ENCODE results near the gene PTPA.
A peak's percentile ranks its signal among the peaks of the same experiment; 100 is the strongest.
"Not testable (repeated sequence)": the region's sequence is repeated elsewhere in the genome, so short reads cannot be mapped to it uniquely, and the experiment has no call there.

Gene PTPA

DNA sequence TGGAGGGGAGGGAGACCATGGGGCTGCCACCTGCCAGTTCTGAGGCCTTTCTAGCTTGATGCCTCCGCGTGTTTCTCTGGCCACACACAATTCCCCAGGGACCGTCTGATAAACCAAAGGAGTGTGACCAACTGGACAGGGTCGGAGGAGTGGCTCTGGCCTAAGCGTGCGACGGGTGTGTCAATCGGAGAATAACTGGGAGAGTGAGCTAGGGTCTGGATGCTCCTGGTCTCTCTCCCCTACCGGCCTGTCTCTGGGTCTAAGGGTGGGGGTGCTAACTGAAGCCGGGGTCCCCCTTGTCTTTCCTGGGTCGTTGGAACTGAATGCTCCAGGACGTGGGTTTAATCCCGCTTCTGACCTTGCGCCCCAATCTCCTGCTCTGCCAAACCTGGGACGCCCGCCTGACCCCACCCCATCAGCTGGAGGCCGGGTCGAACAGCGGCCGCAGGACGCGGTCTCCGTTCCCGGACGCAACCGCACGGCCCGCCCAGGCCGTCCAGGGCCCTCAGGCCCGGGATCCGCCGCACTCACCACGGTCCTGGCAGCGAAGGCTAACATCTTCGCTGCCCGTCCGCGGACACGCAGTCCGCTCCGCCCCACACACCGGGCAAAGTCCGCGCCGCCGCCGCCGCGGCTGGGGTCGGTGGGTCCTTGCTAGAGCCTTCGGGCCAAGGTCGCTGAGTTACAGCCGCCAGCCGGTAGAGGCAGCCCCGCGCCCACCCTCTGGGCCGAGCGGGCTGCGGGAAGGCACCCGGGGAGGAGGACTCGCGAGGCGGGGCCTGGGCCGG, 1.1 kb upstream of the PTPA start:
- DNase-seq = no peak

DNA sequence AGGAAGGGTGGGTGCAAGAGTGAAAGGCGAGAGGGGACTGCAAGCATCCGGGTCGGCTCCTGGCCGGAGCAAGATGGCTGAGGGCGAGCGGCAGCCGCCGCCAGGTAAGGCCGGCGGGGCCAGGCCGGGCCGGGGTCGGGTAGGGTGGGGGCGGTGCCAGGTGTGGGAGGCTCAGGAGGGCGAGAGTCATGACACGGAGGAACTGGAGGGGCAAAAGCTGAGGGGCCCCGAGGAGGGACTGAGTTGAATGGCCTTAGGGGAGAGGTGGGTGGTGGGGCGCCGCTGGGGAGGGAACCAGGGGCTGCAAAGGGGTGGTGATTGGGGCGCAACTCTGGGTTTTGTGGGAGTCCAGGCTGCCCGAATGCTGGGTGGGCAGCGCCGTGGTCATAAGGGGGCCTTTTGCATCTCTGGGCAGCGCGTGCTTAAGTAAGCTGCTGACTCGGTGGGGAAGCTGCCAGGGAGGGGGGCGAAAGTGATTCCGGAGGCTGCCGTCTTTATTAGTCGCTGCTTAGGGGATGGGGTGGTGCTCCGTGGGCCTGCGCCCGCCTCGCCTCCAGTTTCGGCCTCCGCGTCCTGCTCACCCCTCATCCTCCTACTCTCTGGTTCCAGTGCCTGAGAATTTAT, 425 bp downstream of the PTPA start:
- DNase-seq = peak in 1 of 2 donors; percentile 23

DNA sequence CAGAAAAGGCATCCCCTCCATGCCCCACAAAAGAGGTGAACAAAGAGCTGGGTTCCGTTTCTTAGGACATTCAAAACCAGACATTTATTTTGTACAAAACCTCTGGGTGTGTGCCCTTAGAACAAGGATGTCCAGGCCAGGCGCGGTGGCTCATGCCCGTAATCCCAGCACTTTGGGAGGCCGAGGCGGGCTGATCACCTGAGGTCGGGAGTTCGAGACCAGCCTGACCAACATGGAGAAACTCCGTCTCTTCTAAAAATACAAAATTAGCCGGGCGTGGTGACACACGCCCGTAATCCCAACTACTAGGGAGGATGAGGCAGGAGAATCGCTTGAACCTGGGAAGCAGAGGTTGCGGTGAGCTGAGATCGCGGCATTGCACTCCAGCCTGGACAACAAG, 1.3 kb downstream of the PTPA start:
- not testable (repeated sequence) for DNase-seq

DNA sequence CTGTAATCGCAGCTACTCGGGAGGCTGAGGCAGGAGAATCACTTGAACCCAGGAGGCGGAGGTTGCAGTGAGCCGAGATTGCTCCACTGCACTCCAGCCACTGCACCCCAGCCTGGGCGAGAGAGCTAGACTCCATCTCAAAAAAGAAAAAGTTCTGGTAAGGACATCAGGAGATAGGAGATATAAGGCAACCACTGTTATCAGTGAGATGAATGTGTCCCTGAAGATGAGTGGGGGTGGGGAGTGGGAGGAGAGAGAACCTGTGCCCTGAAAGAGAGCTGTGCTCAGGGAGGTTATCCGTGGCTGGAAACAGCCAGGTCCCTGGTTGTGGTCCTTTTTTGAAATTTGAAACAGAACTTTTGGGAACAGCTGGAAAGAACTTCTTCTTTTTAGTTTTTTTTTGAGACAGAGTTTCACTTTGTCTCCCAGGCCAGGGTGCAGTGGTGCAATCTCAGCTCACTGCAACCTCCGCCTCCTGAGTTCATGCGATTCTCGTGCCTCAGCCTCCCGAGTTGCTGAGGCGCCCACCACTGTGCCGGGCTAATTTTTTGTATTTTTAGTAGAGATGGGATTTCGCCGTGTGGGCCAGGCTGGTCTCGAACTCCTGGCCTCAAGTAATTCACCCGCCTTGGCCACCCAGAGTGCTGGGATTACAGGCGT, 2.6 kb downstream of the PTPA start:
- no peak for DNase-seq

DNA sequence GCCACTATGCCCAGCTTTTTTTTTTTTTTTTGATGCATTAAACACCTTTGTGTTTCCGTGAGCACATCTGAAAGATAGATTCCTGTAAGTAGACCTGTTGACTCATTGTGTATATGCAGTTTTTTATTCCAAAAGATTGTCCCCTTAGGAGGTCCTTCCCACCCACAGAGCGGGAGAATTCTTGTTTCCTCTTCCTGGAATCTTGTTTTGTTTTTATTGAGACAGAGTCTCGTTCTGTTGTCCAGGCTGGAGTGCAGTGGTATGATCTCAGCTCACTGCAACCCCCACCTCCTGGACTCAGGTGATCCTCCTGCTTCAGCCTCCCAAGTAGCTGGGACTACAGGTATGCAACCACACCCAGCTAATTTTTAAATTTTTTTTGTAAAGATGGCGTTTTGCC, 7.6 kb downstream of the PTPA start:
- no peak for DNase-seq

DNA sequence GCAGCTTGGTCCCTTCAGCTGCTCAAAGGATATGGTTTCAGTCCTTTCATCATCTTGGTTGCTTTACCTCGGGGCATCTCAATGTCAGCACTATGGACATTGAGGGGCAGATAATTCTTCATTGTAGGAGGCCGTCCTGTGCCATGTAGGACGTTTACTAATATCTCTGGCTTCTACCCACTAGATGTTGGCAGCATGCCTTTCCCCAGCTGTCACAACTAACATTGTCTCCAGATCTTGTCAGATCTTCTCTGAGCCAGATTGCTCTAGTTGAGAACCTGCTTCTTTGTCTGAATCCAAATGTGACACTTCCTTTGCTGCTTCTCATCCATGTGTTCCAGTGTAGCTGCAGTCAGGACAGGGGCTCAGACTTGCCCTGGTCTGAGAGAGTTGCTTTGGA, 10.3 kb downstream of the PTPA start:
- no peak for DNase-seq

DNA sequence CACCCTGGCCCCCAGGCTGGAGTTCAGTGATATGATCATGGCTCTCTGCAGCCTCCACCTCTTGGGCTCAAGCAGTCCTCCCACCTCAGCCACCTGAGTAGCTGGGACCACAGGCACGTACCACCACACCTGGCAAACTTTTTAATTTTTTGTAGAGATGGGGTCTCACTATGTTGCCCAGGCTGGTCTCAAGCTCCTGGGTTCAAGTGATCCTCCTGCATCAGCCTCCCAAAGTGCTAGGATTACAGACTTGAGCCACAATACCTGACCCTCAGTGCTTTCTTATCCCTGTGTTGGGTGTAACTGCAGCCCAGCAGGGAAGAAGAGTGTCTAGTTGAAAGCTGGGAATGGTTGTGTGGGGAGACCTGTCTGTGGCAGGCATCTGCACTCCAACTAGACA, 10.9 kb downstream of the PTPA start:
- DNase-seq = no peak

DNA sequence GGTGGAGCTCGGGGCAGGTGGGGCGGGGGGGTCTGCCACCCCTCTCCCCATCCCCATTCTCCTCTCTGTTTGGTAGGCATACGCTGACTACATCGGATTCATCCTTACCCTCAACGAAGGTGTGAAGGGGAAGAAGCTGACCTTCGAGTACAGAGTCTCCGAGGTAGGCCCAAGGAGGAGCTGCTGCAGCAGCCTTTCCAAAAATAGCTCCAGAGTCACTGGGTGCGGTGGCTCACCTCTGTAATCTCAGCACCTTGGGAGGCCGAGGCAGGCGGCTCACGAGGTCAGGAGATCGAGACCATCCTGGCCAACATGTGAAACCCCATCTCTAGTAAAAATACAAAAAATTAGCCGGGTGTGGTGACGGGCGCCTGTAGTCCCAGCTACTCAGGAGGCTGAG, 11.8 kb downstream of the PTPA start:
- DNase-seq = not testable (repeated sequence)

DNA sequence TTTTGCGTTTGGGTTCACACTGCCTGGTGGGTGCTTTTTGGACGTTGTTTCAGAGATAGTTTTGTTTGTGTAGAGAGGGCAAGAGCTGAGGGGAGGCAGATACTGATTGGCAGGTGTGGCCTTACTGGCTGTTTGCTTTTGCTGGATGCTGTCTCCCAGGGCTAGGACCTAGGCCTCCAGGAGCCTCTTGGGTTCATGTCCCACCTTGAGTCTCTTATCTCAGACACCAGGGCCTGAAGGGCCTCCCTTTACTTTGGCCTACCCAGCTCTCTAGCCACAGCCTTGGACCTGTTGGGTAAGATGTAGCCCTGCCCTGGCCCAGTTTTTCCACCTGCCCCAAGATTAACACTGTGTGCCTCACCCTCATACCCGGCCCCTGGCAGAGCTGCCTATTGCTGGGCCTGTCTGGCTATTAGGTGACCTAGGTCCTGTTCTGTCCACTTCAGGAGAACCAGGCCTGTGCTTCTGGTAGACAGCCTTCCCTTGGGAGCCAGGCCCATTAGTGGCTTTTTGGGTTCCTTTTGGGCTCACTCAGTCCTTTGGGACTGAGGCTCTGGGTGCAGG, 13.4 kb downstream of the PTPA start:
- no peak for DNase-seq

DNA sequence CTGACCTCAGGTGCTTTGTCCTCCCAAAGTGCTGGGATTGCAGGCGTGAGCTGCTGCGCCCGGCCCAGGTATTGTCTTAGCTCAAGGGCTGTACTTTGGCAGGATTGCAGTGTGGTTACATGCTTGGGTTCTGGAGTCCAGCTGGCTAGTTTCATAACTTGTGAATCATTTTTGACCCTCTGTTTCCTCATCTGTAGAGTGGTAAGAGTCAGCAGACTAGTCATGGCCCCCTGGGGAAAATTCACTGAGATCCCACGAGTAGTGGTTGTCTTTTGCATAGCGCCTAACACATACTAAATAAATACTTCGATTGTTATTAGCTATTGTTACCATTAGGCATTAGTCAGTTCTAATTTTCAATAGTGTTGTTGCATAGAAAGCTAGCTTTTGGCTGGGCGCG, 14.3 kb downstream of the PTPA start:
- no peak for DNase-seq

DNA sequence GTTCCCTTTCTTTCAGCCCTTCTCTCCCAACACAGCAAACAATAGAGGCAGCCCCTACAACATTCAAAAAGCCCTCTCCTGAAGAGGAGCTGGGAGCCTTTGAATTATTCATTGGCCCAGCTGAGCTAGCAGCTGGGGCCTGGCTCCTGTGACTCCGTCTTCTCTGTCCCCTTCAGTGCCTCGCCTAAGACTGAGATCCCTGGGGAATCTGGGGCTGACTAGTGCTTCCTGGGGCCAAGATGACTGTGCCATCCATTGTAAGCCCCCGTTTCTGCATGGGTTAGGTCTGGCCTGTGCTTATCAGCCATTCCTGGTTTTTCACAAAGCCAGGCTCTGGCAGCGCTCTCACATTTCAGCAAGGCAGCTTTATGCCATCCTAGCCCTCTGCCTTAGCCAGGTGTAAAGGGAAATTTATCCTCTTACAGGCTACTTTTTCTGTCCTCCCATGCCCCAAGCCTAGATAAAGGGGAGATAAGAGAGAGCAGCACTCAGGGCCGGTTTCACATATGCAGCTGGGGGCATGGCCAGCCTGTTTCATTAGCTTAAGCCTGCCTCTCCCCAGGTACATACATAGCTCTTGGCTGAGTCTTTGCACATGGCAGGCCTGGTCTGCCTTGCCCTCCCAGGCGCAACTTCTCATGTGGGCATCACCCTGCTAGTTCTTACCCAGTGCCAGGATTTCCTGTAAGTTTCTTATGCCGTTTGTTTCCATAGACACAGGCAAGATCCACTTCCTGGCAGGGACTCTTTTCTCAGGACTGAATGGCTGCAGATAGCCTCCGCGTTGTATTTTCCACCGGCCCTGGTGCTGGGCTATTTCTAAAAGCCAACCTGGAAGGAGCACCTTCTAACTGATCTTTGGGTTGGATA, 15.8 kb downstream of the PTPA start:
- DNase-seq = no peak

DNA sequence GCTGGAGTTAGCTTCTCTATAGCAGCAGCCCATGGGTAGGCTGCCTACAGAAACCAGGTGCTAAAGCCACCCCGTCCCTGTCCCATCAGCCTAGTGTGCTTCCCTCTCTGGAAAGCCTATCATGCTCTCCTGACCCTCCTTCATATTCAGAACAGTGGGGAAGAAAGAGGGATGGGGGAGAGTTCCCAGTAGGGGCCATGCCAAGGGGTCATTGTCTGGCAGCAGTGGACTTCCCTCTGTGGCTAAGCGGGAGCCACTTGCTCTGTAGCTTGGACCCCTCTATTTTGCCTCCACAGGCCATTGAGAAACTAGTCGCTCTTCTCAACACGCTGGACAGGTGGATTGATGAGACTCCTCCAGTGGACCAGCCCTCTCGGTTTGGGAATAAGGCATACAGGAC, 17.5 kb downstream of the PTPA start:
- no peak for DNase-seq

DNA sequence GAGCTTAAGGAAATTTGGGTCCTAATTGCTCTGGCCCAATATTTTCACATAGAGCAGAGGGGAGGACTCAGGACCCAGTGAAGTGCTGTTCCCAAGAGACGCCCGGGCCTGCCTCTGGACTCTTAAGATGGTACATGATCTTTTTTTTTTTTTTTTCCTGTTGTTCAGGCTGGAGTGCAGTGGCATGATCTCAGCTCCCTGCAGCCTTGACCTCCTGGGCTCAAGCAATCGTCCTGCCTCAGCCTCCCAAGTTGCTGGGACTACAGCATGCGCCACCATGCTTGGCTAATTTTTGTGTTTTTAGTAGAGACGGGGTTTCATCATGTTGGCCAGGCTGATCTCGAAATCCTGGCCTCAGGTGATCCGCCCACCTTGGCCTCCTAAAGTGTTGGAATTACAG, 19.1 kb downstream of the PTPA start:
- not testable (repeated sequence) for DNase-seq

DNA sequence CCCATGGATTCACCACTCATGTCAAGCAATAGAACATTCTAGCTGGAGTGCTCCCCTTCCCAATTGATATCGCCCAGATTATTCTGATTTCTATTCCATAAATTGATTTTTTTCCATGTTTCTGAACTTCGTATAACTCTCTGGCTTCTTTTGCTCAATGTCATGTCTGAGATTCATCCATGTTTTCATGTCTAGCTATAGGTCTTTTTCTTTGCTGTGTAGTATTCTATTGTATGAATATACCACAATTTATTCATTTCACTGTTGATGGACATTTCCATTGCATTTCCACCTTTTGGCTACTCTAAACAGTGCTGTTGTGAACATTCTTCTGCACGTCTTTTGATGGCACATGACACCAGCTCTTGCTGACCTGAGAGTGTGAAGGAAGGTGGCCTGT, 19.6 kb downstream of the PTPA start:
- no peak for DNase-seq

DNA sequence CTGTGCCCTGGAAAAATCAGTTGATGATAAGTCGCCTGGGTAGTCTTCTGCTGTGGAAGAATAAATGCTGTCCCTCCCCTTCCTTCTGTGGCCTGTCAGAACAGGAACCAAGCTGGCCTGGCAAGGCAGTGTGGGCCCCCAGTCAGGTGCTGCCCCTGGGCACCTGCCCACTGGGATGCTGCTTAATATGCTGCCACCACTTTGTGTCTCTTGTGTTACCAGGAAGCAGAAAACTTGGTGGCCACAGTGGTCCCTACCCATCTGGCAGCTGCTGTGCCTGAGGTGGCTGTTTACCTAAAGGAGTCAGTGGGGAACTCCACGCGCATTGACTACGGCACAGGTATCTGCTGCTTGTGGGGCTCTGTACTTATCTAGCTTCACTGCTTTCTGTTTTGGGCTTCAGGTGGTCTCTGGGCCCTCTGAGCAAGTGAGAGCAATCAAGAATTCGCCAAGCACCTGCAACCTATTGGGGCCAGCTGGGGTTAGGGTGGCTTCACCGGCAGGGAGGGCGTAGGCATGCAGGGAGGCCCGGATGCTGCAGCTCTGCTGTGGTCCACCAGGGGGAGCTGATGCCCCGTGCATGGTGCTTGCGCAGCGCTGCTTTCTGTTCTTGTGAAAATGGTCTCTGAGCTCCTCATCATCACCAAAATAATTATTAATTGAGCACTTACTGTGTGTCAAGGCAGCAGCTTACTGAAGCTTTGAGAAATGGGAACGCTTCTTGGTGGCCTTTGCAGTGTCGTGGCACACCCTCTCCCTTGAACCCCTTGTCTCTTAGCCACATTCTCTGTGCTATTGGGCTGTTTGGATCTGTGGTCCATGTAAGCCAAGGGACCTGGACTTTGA, 20.3 kb downstream of the PTPA start:
- DNase-seq = peak; percentile 83 to 87

DNA sequence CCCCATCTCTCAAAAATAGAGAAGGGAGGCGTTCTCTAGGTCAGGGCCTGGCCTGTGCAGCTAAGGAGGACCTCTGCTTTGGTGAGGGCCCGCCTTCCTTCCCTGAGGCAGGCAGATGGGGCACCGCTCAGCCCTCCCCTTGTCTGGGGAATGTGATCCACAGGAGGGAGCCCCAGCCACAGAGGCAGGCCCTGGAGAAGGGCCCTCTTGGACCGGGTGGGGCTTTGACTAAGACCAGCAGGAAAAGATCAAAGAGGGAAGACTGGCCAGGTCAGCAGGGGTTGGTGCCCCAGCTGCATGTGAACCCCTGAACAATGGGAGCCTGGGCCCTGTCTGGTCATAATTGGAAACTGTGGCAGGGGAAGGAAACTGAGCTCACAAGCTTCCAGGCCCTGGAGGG, 21.9 kb downstream of the PTPA start:
- no peak for DNase-seq

DNA sequence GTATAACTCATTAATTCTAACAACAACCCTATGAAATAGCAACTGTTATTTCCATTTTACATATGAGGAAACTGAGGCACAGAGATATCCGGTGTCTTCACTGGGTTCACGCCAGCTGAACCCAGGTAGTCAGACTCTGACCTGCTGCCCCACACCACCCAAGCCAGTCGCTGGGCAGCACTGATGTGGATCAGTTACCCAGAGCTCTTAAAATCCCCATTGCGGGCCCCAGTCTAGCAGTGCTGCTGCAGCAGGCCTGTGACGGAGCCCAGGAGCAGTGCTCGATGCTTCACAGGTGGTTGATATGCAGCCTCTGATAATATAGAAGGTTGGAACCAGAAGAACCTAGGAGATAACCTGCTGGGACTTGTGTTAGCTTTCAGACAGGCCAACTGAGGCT, 24.3 kb downstream of the PTPA start:
- no peak for DNase-seq

DNA sequence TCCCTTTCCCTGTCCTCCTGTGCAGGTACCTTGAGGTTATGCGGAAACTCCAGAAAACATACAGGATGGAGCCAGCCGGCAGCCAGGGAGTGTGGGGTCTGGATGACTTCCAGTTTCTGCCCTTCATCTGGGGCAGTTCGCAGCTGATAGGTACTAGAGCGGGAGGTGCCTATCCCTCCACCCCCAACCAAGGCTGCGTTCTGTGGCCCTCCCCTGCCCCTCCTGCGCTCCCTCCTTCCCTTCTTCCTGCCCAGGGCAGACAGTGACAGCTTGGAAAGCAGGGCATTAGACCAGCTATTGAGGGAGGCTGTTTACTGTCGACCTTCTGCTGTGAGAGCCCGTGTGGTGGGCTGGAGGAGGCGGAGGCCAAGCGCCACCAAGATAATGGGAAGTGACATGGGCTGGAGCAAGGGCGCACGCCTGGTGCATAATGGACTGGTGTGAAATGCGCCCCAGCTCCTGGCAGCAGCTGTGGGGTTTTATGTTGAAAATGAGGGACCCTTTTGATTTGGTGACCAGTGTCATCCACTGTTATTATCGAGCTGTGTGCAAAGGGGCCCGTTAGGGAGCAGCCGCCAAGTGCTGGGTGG, 25.3 kb downstream of the PTPA start:
- DNase-seq = no peak

DNA sequence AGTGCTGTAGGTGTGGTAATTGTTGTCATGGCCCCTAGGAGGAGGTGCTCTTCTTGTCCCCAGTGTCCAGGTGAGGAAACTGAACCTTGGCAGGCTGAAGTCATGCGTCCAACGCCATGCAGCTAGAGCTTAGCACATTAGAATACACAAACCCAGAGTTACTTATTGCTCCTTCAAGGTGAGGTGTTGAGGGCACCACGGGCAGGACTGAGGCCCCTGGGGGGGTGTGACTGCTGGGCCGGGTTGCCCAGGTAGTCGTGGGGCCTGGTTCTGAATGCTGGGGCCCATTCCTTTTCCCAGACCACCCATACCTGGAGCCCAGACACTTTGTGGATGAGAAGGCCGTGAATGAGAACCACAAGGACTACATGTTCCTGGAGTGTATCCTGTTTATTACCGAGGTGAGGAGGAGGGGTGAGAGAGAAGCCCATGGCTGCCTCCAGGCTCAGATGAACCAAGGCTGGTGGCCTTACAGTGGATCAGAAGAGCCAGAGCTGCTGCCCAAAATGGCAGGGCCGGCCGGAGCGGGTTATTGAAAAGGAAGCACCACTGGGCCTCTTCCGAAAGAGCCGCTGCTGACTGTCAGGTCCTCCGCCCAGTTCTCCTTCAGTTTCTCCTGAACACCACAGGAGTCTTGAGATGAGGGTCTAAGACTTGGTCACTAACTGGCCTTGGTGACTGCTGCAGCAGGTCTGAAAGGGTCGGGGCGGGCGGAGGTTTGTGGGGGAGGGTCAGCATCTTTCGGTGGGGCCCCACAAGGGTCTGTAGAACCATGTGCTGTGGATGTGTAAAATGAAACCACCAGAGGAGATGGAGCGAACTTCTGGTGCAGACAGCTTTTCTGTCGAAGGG, 26.3 kb downstream of the PTPA start:
- no peak for DNase-seq

DNA sequence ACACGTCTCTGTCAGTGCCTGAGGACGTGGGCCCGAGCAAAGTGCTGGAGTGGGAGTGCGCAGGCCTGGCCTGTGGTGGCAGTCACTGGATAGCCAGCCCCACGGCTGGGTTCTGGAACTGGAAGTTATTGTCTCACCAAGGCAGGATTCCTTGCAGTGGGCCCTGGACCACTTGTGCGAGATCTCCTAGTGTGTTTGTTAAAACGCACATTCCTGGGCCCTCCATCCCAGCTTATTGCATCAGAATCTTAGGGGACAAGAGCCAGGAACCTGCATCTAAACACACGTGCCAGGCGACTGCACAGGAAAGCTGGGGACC, 26.9 kb downstream of the PTPA start:
- DNase-seq = no peak

Data from stimulated activated CD4-positive, alpha-beta T cell treated with anti-CD3 and anti-CD28 coated beads, Interleukin-2, amount 100 ng/mL, for 48 hours (primary cell).